Spinal cord (tissue), 10 donors: Measurements from ENCODE around the gene CDSN. TPM values are rescaled to one million over a fixed set of nuclear protein-coding genes. Genes with fewer than 3 reads are reported as not detected.
A peak's percentile ranks its signal among the peaks of the same experiment; 100 is the strongest.

ENCODE experiments used
- DNase-seq, 6 donors: peaks; one replicate each; pipeline versions ENCODE4 v3.0.0 to v3.0.0-alpha.2; 2013 to 2015; ENCODE audit warnings: low spot score in 6 of 6, low read depth in 4 of 6
- H3K27ac ChIP-seq: one replicate; pipeline ENCODE4 v1.5.1; 2013; ENCODE audit warnings: low read depth, low read length, control low read depth
- H3K27me3 ChIP-seq: one replicate; pipeline ENCODE4 v1.6.1; 2013; ENCODE audit warnings: low read length; ENCODE audit not compliant: control insufficient read depth, insufficient read depth
- H3K36me3 ChIP-seq: one replicate; pipeline ENCODE4 v1.6.1; 2013; ENCODE audit warnings: low read length; ENCODE audit not compliant: control insufficient read depth, insufficient read depth
- H3K4me1 ChIP-seq: one replicate; pipeline ENCODE4 v1.6.1; 2013; ENCODE audit warnings: low read length; ENCODE audit not compliant: control insufficient read depth, insufficient read depth
- H3K4me3 ChIP-seq: one replicate; pipeline ENCODE4 v1.5.1; 2013; ENCODE audit warnings: low read depth, low read length, control low read depth
- H3K9me3 ChIP-seq: one replicate; pipeline ENCODE4 v1.6.1; 2013; ENCODE audit warnings: low read length; ENCODE audit not compliant: control insufficient read depth, insufficient read depth
- WGBS: methylation state at CpG from one replicate; pipeline ENCODE4 v1.1.5; 2013; ENCODE audit warnings: missing lambda C conversion rate; ENCODE audit not compliant: insufficient coverage; 5-methylcytosine and 5-hydroxymethylcytosine counted together
- polyA plus RNA-seq, 2 donors: library from polyadenylated mRNA; unstranded; fragments of 120-200 nt; gene quantifications; one replicate each; pipeline ENCODE4 v1.2.1, GENCODE V29; 2013; ENCODE audit not compliant: insufficient read length in 2 of 2
- total RNA-seq, 2 donors: library from RNA; depleted of rRNA in 1 of 2; stranded (reverse); fragments of 120-200 nt in 1 of 2; fragments of >200 nt in 1 of 2; gene quantifications; one replicate each; pipeline versions ENCODE4 v1.2.3 to v1.2.4, GENCODE V29; 2013 to 2014
- donor health status: healthy.

CDSN gene
- total and polyA plus RNA-seq, 4 donors: 0.09 TPM; not detected in 3

- Histone ChIP-seq H3K36me3 (peaks cover 44% of the 10 kb centered on the region), H3K27me3 (no peaks in the 10 kb centered on the region), H3K4me1 (peaks cover 4% of the 10 kb centered on the region), H3K9me3 (no peaks in the 10 kb centered on the region), H3K4me3 (no peak overlapping the region), H3K27ac (no peak overlapping the region)
- DNase-seq: no peak
- WGBS: 93% methylated on average over 10 of the region's 10 CpGs
These were observed 25.1 kb upstream of the CDSN start for GRCh38 chr6:31145386-31145785.

DNA sequence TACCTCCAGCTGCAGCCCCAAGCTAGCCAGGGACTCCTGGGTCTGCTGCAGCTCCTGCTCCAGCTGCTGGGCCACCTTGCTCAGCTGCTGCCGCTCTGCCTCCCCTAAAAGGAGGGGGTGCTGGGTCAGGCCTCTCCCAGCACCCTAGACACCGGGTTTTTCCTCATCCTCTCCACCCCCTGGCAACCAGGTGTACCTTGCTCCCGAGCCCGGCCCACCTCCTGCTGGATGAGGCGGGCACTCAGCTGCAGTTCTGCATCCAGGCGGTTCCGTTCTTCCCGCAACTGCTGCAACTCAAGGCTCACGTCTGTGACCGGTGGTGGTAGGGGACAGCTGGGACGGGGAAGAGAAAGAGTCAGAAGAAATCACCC is 24.7 kb upstream of the CDSN start:
- Histone ChIP-seq H3K4me3 (no peak overlapping the region), H3K4me1 (peaks cover 4% of the 10 kb centered on the region)
- 75% methylated on average over 2 of the region's 11 CpGs for WGBS

GRCh38 chr6:31144296-31144969 is 24.2 kb upstream of the CDSN start:
- Histone ChIP-seq H3K9me3 (no peaks in the 10 kb centered on the region), H3K36me3 (peaks cover 38% of the 10 kb centered on the region), H3K4me3 (no peak overlapping the region), H3K4me1 (peaks cover 4% of the 10 kb centered on the region), H3K27ac (no peak overlapping the region), H3K27me3 (no peaks in the 10 kb centered on the region)
- WGBS: 96% methylated on average over 15 of the region's 18 CpGs
- DNase-seq: no peak

More for the DNA sequence above, 24.7 kb upstream of the CDSN start:
- Histone ChIP-seq H3K27me3 (no peaks in the 10 kb centered on the region), H3K9me3 (no peaks in the 10 kb centered on the region), H3K27ac (no peak overlapping the region), H3K36me3 (peaks cover 40% of the 10 kb centered on the region)
- DNase-seq: no peak

- peaks cover 4% of the 10 kb centered on the region for H3K4me1 ChIP-seq
- peak in 1 of 6 donors; percentile 27 for DNase-seq
- H3K9me3 ChIP-seq: no peaks in the 10 kb centered on the region
- WGBS: 41% methylated on average over 10 of the region's 11 CpGs
- H3K4me3 ChIP-seq: no peak overlapping the region
- H3K27ac ChIP-seq: no peak overlapping the region
- peaks cover 34% of the 10 kb centered on the region for H3K36me3 ChIP-seq
- no peaks in the 10 kb centered on the region for H3K27me3 ChIP-seq
These were observed 22.9 kb upstream of the CDSN start for GRCh38 chr6:31143148-31143547.

GRCh38 chr6:31142361-31142761 is 22.1 kb upstream of the CDSN start:
- peaks cover 31% of the 10 kb centered on the region for H3K36me3 ChIP-seq
- DNase-seq: peak in 1 of 6 donors; percentile 8
- 56% methylated on average over 1 of the region's 2 CpGs for WGBS
- H3K4me1 ChIP-seq: peaks cover 11% of the 10 kb centered on the region
- no peak overlapping the region for H3K4me3 ChIP-seq
- H3K27ac ChIP-seq: no peak overlapping the region
- no peaks in the 10 kb centered on the region for H3K27me3 ChIP-seq
- H3K9me3 ChIP-seq: no peaks in the 10 kb centered on the region

GRCh38 chr6:31140643-31141042 is 20.4 kb upstream of the CDSN start:
- 87% methylated on average over 15 of the region's 15 CpGs for WGBS
- Histone ChIP-seq H3K4me3 (no peak overlapping the region), H3K27me3 (no peaks in the 10 kb centered on the region), H3K4me1 (peaks cover 12% of the 10 kb centered on the region), H3K36me3 (peaks cover 28% of the 10 kb centered on the region), H3K9me3 (no peaks in the 10 kb centered on the region), H3K27ac (no peak overlapping the region)
- DNase-seq: no peak

GRCh38 chr6:31139599-31139998 is 19.4 kb upstream of the CDSN start:
- H3K4me3 ChIP-seq: no peak overlapping the region
- 12% methylated on average over 4 of the region's 4 CpGs for WGBS
- peaks cover 12% of the 10 kb centered on the region for H3K4me1 ChIP-seq
- no peak for DNase-seq
- no peak overlapping the region for H3K27ac ChIP-seq
- peaks cover 17% of the 10 kb centered on the region for H3K36me3 ChIP-seq
- no peaks in the 10 kb centered on the region for H3K27me3 ChIP-seq
- no peaks in the 10 kb centered on the region for H3K9me3 ChIP-seq

DNA sequence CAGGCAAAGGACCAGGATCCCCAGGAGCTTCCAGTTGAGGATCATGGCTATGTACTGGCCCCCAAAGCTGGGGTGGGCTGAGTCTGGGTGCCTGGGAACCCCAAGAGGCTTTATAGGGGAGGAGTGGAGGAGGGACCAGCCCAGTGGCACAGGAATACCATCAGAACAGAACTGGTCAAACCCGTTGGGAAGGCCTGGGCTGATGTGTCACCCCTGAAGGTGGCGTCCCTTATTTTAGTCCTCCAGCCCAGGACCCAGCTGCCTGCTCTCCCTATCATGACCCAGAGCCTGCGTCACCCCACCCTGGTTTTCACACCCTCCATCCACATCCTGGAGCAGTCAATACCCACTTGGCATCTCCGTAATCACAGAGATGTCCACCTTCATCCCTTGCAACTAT is 18.7 kb upstream of the CDSN start, which contains the start of gene PSORS1C2:
PSORS1C2 (minus strand) TSS at position 85 of the 400 bp plus-strand sequence; CDS start at position 45, 40 bp downstream.
- 91% methylated on average over 4 of the region's 4 CpGs for WGBS
- no peaks in the 10 kb centered on the region for H3K9me3 ChIP-seq
- DNase-seq: no peak
- peaks cover 12% of the 10 kb centered on the region for H3K4me1 ChIP-seq
- H3K27me3 ChIP-seq: no peaks in the 10 kb centered on the region
- H3K36me3 ChIP-seq: peaks cover 11% of the 10 kb centered on the region
- H3K27ac ChIP-seq: no peak within 1 kb of the TSS
- no peak within 1 kb of the TSS for H3K4me3 ChIP-seq

GRCh38 chr6:31135710-31136109 is 15.5 kb upstream of the CDSN start:
- Histone ChIP-seq H3K4me1 (peaks cover 8% of the 10 kb centered on the region), H3K36me3 (no peaks in the 10 kb centered on the region), H3K27ac (no peak overlapping the region), H3K9me3 (no peaks in the 10 kb centered on the region), H3K4me3 (no peak overlapping the region), H3K27me3 (no peaks in the 10 kb centered on the region)
- DNase-seq: no peak
- WGBS: 97% methylated on average over 4 of the region's 10 CpGs

DNA sequence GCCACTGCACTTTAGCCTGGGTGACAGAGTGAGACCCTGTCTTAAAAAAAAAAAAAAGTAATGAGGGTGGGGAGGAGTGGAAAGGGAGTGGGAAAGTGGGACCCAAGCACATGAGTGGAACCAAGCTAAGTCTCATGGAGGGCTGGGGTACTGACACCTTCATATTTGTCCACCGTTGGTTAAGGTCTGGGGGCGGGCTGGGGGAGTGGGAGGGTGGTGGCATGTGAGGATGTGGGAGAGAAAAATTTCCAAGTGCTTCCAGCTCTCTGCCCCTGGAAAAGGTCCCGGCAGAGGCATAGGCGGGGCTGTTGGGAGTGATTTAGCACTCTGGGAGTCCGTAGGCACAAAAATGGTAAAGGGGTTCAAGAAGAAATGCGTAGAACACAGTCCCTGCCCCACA is 12.6 kb upstream of the CDSN start:
- H3K27ac ChIP-seq: no peak overlapping the region
- H3K9me3 ChIP-seq: no peaks in the 10 kb centered on the region
- no peak for DNase-seq
- no peak overlapping the region for H3K4me3 ChIP-seq
- no peaks in the 10 kb centered on the region for H3K36me3 ChIP-seq
- no peaks in the 10 kb centered on the region for H3K27me3 ChIP-seq
- 81% methylated on average over 3 of the region's 6 CpGs for WGBS
- H3K4me1 ChIP-seq: peaks cover 5% of the 10 kb centered on the region
